Chondrocyte (in vitro differentiated cells): ENCODE measurements around the gene VAV2. TPM values are rescaled to one million over a fixed set of nuclear protein-coding genes. Genes with fewer than 3 reads are reported as not detected.
A peak's percentile ranks its signal among the peaks of the same experiment; 100 is the strongest.

Source experiments
- DNase-seq: peaks from one replicate; pipeline ENCODE4 v3.0.0; 2021; ENCODE audit warnings: mixed read lengths, low spot score
- H3K27ac Mint-ChIP-seq: one replicate; pipeline ENCODE4 v1.8.0; 2021; ENCODE audit warnings: mild to moderate bottlenecking, moderate library complexity, mixed read lengths; ENCODE audit not compliant: unreplicated experiment
- H3K27me3 Mint-ChIP-seq: 2 replicates; pipeline ENCODE4 v1.8.0; 2021; ENCODE audit warnings: low read depth, mixed read lengths
- H3K36me3 Mint-ChIP-seq: 2 replicates; pipeline ENCODE4 v1.8.0; 2021; ENCODE audit warnings: low read depth, mixed read lengths
- H3K4me1 Mint-ChIP-seq: 2 replicates; pipeline ENCODE4 v1.8.0; 2021; ENCODE audit warnings: low read depth, mild to moderate bottlenecking, mixed read lengths
- H3K4me3 Mint-ChIP-seq: one replicate; pipeline ENCODE4 v1.8.0; 2021; ENCODE audit warnings: mild to moderate bottlenecking, moderate library complexity, mixed read lengths; ENCODE audit not compliant: unreplicated experiment
- H3K9me3 Mint-ChIP-seq: 2 replicates; pipeline ENCODE4 v1.8.0; 2021; ENCODE audit warnings: low read depth, mixed read lengths
- total RNA-seq: library from RNA; stranded (reverse); gene quantifications from 3 replicates; pipeline ENCODE4 v1.2.1, GENCODE V29; 2021
- TF ChIP-seq, protein P1 (sequence below): fragments of 200-600 bp; sonication (generic); IDR thresholded peaks from 2 replicates; pipeline ENCODE4 v1.5.0; 2021; ENCODE audit warnings: antibody characterized with exemption, mild to moderate bottlenecking, moderate library complexity

VAV2 gene
- total RNA-seq, 1 donor from 2014 or later = 17.7 TPM

DNA sequence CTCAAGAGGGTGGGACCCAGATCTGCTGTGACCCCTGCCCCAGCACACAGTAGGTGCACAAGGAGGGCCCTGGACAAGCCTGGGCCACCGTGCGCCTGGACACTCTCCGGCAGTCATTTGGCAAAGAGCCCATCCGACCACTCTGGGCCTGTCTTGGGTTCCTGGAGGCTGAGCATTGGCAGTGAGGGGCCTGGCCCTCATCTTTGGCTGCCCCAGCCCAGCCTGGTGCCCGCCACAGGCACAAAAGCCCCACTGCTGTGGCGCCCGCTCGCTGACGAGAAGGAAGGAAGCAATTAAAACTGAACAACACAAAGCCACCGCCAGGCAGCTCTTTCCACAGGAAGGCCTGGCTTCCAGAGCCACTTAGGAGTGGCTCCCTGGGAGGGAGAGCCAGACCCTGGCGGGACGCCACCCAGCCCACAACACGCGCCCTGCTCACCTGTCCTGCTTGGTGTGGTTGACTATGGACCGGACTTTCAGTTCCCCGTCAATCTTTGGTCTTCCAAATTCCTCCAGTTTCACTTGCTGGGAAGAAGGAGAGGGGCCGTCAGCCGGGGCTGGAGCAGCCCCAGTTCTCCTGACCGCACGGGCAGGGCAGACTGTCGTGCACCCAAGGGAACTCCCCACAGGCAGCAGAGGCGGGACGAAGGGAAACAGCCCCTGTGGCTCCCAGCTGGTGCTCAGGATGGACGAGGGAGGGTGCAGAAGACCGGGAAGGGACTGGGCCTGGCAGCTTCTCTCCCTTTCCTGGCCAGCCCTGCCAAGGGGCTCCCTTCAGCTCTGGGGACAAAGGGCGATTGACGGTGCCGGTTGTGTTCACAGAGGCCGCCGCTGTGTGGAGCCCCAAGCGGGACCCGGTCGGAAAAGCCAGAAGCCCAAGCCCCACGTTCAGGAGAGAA lies 203.1 kb downstream of the VAV2 start:
- Mint-ChIP-seq H3K36me3 (peaks cover 11% of the 10 kb centered on the region), H3K27me3 (no peaks in the 10 kb centered on the region), H3K27ac (no peak overlapping the region), H3K4me3 (no peak overlapping the region), H3K9me3 (no peaks in the 10 kb centered on the region), H3K4me1 (peaks cover 7% of the 10 kb centered on the region)
- DNase-seq = peak; percentile 83
- TF ChIP-seq, protein P1, sequence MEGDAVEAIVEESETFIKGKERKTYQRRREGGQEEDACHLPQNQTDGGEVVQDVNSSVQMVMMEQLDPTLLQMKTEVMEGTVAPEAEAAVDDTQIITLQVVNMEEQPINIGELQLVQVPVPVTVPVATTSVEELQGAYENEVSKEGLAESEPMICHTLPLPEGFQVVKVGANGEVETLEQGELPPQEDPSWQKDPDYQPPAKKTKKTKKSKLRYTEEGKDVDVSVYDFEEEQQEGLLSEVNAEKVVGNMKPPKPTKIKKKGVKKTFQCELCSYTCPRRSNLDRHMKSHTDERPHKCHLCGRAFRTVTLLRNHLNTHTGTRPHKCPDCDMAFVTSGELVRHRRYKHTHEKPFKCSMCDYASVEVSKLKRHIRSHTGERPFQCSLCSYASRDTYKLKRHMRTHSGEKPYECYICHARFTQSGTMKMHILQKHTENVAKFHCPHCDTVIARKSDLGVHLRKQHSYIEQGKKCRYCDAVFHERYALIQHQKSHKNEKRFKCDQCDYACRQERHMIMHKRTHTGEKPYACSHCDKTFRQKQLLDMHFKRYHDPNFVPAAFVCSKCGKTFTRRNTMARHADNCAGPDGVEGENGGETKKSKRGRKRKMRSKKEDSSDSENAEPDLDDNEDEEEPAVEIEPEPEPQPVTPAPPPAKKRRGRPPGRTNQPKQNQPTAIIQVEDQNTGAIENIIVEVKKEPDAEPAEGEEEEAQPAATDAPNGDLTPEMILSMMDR = no peak

GRCh38 chr9:133788045-133788818 lies 203.9 kb downstream of the VAV2 start:
- Mint-ChIP-seq H3K36me3 (peaks cover 11% of the 10 kb centered on the region), H3K27me3 (no peaks in the 10 kb centered on the region), H3K4me1 (peaks cover 5% of the 10 kb centered on the region), H3K4me3 (no peak overlapping the region), H3K27ac (no peak overlapping the region), H3K9me3 (no peaks in the 10 kb centered on the region)
- DNase-seq = peak; percentile 82
- TF ChIP-seq, protein P1 = no peak

GRCh38 chr9:133787754-133788025 lies 204.4 kb downstream of the VAV2 start:
- TF ChIP-seq, protein P1 = no peak
- no peak overlapping the region for H3K27ac Mint-ChIP-seq
- H3K9me3 Mint-ChIP-seq = no peaks in the 10 kb centered on the region
- no peaks in the 10 kb centered on the region for H3K27me3 Mint-ChIP-seq
- peak; percentile 77 for DNase-seq
- no peaks in the 10 kb centered on the region for H3K4me1 Mint-ChIP-seq
- no peak overlapping the region for H3K4me3 Mint-ChIP-seq
- peaks cover 11% of the 10 kb centered on the region for H3K36me3 Mint-ChIP-seq

DNA sequence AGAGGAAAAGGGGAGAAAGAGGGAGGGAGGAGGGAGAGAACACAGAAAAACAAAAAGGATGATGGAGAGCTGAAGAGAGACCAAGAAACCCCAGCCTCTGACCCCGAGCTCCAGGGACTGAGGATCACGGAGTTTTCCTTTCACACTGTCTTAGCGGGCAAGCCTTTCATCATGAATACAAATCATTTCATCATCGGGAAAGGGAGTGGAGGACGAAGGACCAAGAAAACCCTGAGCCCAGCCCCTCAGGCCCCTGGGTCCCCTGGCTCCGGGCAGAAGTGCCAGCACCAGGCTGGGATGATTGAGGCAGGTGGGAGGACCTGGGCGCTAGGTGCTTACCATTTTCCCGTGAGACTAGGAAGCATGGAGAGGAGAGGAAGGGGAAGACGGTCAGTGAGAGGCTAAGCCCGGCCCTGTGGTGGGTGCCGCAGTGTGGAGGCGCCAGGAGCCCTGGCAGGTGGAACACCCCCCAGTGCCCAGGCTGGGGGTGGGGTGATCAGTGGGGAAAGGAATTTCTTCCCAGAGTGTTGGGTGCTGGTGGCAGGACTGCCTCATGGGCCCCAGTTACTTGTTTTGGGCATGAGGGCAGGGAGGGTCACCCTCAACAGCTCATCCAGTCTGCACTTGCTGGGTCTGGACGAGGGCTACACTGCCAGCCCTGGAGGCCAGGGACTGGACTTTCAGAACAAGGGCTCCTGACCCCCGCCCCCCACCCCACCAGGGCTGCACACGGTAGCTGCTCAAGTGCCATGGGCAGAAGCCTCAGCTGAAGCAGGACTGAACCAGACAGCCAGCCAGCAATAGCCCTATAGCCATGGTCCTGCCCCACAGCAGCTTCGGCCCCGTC lies 205.0 kb downstream of the VAV2 start:
- Mint-ChIP-seq H3K4me3 (no peak overlapping the region), H3K9me3 (no peaks in the 10 kb centered on the region), H3K4me1 (no peaks in the 10 kb centered on the region), H3K27ac (no peak overlapping the region), H3K36me3 (peaks cover 11% of the 10 kb centered on the region), H3K27me3 (no peaks in the 10 kb centered on the region)
- peak; percentile 47 for DNase-seq
- TF ChIP-seq, protein P1 = no peak

DNA sequence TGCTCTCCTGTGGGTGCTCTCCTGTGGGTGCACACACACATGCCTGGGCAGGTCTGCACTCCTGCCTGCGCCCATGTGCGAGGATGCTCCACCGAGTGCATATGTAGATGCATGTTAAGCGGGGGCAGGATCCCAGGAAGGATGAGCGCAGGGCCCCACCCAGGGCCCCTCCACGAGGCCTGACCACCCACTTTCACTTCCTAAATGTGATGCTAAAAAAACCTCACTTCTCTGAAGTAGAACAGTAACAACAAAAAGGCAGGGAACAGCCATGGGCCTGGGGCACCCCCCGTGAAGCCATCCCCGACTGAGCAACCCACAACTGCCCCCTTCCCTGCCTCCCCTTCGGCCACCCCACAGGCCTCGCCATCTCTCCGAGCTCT lies 205.8 kb downstream of the VAV2 start:
- no peaks in the 10 kb centered on the region for H3K9me3 Mint-ChIP-seq
- TF ChIP-seq, protein P1 = no peak
- no peak overlapping the region for H3K27ac Mint-ChIP-seq
- no peaks in the 10 kb centered on the region for H3K27me3 Mint-ChIP-seq
- no peaks in the 10 kb centered on the region for H3K4me1 Mint-ChIP-seq
- H3K36me3 Mint-ChIP-seq = peaks cover 8% of the 10 kb centered on the region
- no peak overlapping the region for H3K4me3 Mint-ChIP-seq
- DNase-seq = peak; percentile 53
